Central memory CD8-positive, alpha-beta T cell (primary cell): Measurements from ENCODE around the gene ACTR3.

Experiments
- ATAC-seq: fragments of 150-1000 bp; cut with Tn5 transposase; replicated peaks from 2 replicates; pipeline ENCODE4 v1.10.0; 2022; ENCODE audit warnings: mild to moderate bottlenecking, moderate FRiP score, moderate number of reproducible peaks; ENCODE audit not compliant: poor library complexity, severe bottlenecking; ENCODE audit errors: extremely low read depth
- DNase-seq, 2 donors: peaks; one replicate each; pipeline ENCODE4 v3.0.0; 2021; ENCODE audit warnings: low spot score in 2 of 2
- H3K27ac Mint-ChIP-seq: one replicate; pipeline ENCODE4 v1.8.0; 2022; ENCODE audit warnings: low read depth, mild to moderate bottlenecking, moderate library complexity, mixed read lengths
- H3K27me3 Mint-ChIP-seq: one replicate; pipeline ENCODE4 v1.8.0; 2022; ENCODE audit warnings: mixed read lengths
- H3K36me3 Mint-ChIP-seq: one replicate; pipeline ENCODE4 v1.8.0; 2022; ENCODE audit warnings: mild to moderate bottlenecking, moderate library complexity, mixed read lengths; ENCODE audit not compliant: insufficient read depth
- H3K4me1 Mint-ChIP-seq: one replicate; pipeline ENCODE4 v1.8.0; 2022; ENCODE audit warnings: mixed read lengths
- H3K4me3 Mint-ChIP-seq: one replicate; pipeline ENCODE4 v1.8.0; 2022; ENCODE audit warnings: mild to moderate bottlenecking, moderate library complexity, mixed read lengths
- H3K9me3 Mint-ChIP-seq: one replicate; pipeline ENCODE4 v1.8.0; 2022; ENCODE audit warnings: mixed read lengths

ACTR3 gene

GRCh38 chr2:113854970-113855740 is 34.7 kb upstream of the ACTR3 start:
- DNase-seq = no peak
- ATAC-seq = no peak

GRCh38 chr2:113857464-113857863 is 32.4 kb upstream of the ACTR3 start:
- Mint-ChIP-seq H3K36me3 (peaks cover 5% of the 10 kb centered on the region), H3K27ac (no peak overlapping the region), H3K9me3 (no peaks in the 10 kb centered on the region), H3K4me1 (no peaks in the 10 kb centered on the region), H3K27me3 (no peaks in the 10 kb centered on the region), H3K4me3 (no peak overlapping the region)
- no peak for ATAC-seq
- DNase-seq = no peak

More at GRCh38 chr2:113854970-113855740, 34.7 kb upstream of the ACTR3 start:
- H3K4me1 Mint-ChIP-seq = no peaks in the 10 kb centered on the region
- H3K27ac Mint-ChIP-seq = no peak overlapping the region
- no peaks in the 10 kb centered on the region for H3K9me3 Mint-ChIP-seq
- peaks cover 3% of the 10 kb centered on the region for H3K36me3 Mint-ChIP-seq
- H3K4me3 Mint-ChIP-seq = no peak overlapping the region
- no peaks in the 10 kb centered on the region for H3K27me3 Mint-ChIP-seq

DNA sequence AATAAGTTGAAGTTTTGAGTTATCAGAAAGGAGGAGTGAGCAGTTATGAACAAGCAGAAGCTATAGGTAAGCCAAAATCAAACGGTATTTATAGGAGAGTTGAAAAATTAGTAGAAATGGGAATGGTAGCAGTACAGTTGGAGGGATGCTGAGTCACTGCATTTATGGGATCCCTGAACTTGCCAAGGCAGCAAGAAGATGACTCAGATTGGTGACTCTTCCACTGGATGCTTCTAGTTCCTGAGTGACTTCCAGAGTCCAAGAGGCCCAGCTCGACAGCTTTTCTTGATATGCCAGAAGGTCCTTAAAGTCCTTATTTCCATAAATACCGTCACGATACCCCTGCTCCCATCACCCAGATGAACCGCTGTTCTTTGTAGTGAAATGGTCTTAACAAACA is 31.1 kb upstream of the ACTR3 start:
- peaks cover 5% of the 10 kb centered on the region for H3K36me3 Mint-ChIP-seq
- no peak overlapping the region for H3K27ac Mint-ChIP-seq
- DNase-seq (no peak), ATAC-seq (no peak)
- H3K4me3 Mint-ChIP-seq = no peak overlapping the region
- H3K4me1 Mint-ChIP-seq = no peaks in the 10 kb centered on the region
- no peaks in the 10 kb centered on the region for H3K9me3 Mint-ChIP-seq
- H3K27me3 Mint-ChIP-seq = no peaks in the 10 kb centered on the region

GRCh38 chr2:113861740-113862139 is 28.1 kb upstream of the ACTR3 start:
- no peaks in the 10 kb centered on the region for H3K4me1 Mint-ChIP-seq
- no peak overlapping the region for H3K4me3 Mint-ChIP-seq
- DNase-seq (no peak), ATAC-seq (no peak)
- no peaks in the 10 kb centered on the region for H3K27me3 Mint-ChIP-seq
- no peak overlapping the region for H3K27ac Mint-ChIP-seq
- peaks cover 5% of the 10 kb centered on the region for H3K36me3 Mint-ChIP-seq
- H3K9me3 Mint-ChIP-seq = no peaks in the 10 kb centered on the region

GRCh38 chr2:113863144-113863543 is 26.7 kb upstream of the ACTR3 start:
- Mint-ChIP-seq H3K4me1 (no peaks in the 10 kb centered on the region), H3K9me3 (no peaks in the 10 kb centered on the region), H3K4me3 (no peak overlapping the region), H3K36me3 (peaks cover 5% of the 10 kb centered on the region), H3K27me3 (no peaks in the 10 kb centered on the region), H3K27ac (no peak overlapping the region)
- DNase-seq (no peak), ATAC-seq (no peak)

DNA sequence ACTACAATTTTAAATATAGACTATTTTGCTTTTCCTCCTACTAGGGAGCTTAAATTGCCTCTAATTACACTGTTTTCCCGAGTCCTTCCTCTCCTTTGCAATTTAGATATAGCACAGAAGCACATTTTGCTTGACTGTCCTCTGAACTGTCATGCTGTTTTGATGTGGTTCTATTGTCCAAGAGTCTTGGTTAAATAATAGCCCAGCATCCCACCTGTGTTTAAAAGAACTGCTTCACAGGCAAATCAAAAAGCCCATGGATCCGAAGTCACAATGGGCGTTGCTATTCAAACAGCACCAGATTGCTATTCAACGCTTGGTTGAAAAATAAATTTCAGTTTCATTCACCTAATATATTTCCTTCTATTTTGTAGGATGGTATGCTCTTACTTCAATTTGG is 22.3 kb upstream of the ACTR3 start:
- no peaks in the 10 kb centered on the region for H3K4me1 Mint-ChIP-seq

DNA sequence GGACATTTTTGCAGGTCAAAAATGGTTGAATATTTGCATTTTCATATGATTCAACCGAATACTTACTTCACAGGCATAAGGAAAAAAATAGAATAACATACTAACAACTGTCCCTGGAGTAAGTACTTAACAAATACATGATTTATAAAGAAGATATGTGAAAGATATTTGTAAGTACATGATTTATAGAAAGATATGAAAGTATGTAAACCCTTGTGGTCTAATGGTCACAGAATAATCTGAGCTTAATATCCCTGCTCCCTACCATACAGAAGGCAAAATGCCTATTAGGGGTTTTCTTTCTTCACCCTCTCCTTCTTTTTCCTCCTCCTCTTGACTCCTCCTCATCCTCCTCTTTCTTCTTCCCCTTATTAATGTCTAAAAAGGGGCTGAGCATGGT is 20.6 kb upstream of the ACTR3 start:
- ATAC-seq = no peak

More for the DNA sequence above, 22.3 kb upstream of the ACTR3 start:
- DNase-seq = no peak
- Mint-ChIP-seq H3K27ac (no peak overlapping the region), H3K9me3 (no peaks in the 10 kb centered on the region), H3K36me3 (no peaks in the 10 kb centered on the region), H3K27me3 (no peaks in the 10 kb centered on the region), H3K4me3 (no peak overlapping the region)
- ATAC-seq = no peak

GRCh38 chr2:113872201-113872600 is 17.7 kb upstream of the ACTR3 start:
- no peaks in the 10 kb centered on the region for H3K36me3 Mint-ChIP-seq
- H3K27me3 Mint-ChIP-seq = no peaks in the 10 kb centered on the region
- no peak overlapping the region for H3K27ac Mint-ChIP-seq
- ATAC-seq (no peak), DNase-seq (no peak)
- no peaks in the 10 kb centered on the region for H3K9me3 Mint-ChIP-seq
- no peak overlapping the region for H3K4me3 Mint-ChIP-seq
- H3K4me1 Mint-ChIP-seq = peaks cover 9% of the 10 kb centered on the region

More for the DNA sequence above, 20.6 kb upstream of the ACTR3 start:
- Mint-ChIP-seq H3K27me3 (no peaks in the 10 kb centered on the region), H3K4me1 (no peaks in the 10 kb centered on the region), H3K27ac (no peak overlapping the region), H3K36me3 (no peaks in the 10 kb centered on the region), H3K4me3 (no peak overlapping the region), H3K9me3 (no peaks in the 10 kb centered on the region)
- no peak for DNase-seq

DNA sequence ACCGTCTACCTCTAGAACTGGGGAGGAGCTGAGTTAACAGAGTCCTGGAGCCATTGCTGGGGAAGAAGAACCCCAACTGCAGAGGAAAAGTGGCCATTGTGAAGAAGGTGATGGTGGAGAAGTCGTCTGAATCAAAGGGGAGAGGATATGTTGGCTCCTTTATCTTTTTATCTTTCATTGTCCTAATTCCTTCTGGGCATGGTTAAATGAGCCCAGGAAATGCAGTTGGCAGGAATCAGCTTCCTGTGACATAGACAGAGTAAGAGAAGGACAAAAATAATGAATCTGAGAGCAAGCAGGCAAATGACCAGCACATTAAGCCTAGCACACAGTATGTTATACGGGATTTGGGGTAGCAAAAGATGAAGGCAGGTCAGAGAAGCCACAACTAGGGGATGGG is 16.0 kb upstream of the ACTR3 start:
- DNase-seq = no peak
- no peaks in the 10 kb centered on the region for H3K27me3 Mint-ChIP-seq
- H3K27ac Mint-ChIP-seq = no peak overlapping the region

GRCh38 chr2:113875135-113875534 is 14.8 kb upstream of the ACTR3 start:
- Mint-ChIP-seq H3K27ac (no peak overlapping the region), H3K9me3 (no peaks in the 10 kb centered on the region), H3K4me1 (peaks cover 16% of the 10 kb centered on the region), H3K27me3 (no peaks in the 10 kb centered on the region), H3K36me3 (no peaks in the 10 kb centered on the region), H3K4me3 (no peak overlapping the region)
- ATAC-seq = no peak
- no peak for DNase-seq

More for the DNA sequence above, 16.0 kb upstream of the ACTR3 start:
- no peak overlapping the region for H3K4me3 Mint-ChIP-seq
- no peaks in the 10 kb centered on the region for H3K36me3 Mint-ChIP-seq
- H3K9me3 Mint-ChIP-seq = no peaks in the 10 kb centered on the region
- peaks cover 16% of the 10 kb centered on the region for H3K4me1 Mint-ChIP-seq
- no peak for ATAC-seq

DNA sequence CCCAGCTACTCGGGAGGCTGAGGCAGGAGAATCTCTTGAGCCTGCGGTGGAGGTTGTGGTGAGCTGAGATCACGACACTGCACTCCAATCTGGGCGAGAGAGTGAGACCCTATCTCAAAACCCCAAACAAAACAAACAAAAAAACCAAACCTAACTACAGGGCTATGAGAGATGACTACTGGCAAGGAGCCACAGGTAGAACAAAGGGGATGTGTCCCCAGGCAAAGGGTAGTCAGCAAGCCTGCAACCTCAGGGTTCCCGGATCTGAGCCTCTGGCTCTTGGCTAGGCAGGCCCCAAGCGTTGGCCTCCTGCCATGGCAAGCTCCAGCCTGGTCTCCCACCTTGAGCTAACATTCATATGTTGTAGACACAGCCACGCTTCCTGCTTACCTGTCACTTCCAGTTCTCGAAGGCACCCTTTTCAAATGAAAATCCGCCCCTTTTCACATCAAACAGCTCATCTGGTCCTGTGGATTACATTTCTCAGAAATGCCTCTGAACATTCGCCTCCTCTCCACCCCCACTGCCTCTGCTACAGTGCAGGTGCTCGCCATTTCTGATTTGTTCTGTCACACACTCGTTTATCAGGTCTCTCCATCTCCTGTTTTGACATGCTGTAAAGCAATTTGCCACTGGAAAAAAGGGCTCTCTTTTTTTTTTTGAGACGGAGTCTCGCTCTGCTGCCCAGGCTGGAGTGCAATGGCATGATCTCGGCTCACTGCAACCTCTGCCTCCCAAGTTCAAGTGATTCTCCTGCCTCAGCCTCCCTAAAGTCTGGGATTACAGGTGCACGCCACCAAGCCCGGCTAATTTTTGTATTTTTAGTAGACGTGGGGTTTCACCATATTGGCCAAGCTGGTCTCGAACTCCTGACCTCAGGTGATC is 13.1 kb upstream of the ACTR3 start:
- peak overlapping the region; percentile 52 for H3K27ac Mint-ChIP-seq
- no peaks in the 10 kb centered on the region for H3K27me3 Mint-ChIP-seq
- no peaks in the 10 kb centered on the region for H3K9me3 Mint-ChIP-seq
- H3K36me3 Mint-ChIP-seq = peaks cover 2% of the 10 kb centered on the region
- ATAC-seq (peak; percentile 77), DNase-seq (peak in 1 of 2 donors; percentile 18)
- peak overlapping the region; percentile 7 for H3K4me3 Mint-ChIP-seq
- peaks cover 16% of the 10 kb centered on the region for H3K4me1 Mint-ChIP-seq

- Mint-ChIP-seq H3K4me3 (no peak overlapping the region), H3K36me3 (peaks cover 2% of the 10 kb centered on the region), H3K4me1 (peaks cover 16% of the 10 kb centered on the region), H3K27me3 (no peaks in the 10 kb centered on the region), H3K9me3 (no peaks in the 10 kb centered on the region), H3K27ac (peak overlapping the region; percentile 52)
- DNase-seq (no peak), ATAC-seq (no peak)
Observed at GRCh38 chr2:113877711-113878598, 11.9 kb upstream of the ACTR3 start.
